H9 (cell line): ENCODE measurements around the gene SESTD1. TPM values are rescaled to one million over a fixed set of nuclear protein-coding genes. Genes with fewer than 3 reads are reported as not detected.

Source experiments
- DNase-seq: peaks from one replicate; pipeline ENCODE4 v3.0.0-alpha.2; 2017
- H2AFZ ChIP-seq: one replicate; pipeline ENCODE4 v1.6.1; 2013; ENCODE audit warnings: mild to moderate bottlenecking, low read length, control low read depth, moderate library complexity
- H2AK5ac ChIP-seq: 2 replicates; pipeline ENCODE4 v1.6.1; 2013; ENCODE audit warnings: low read length, control low read depth, mixed read lengths; ENCODE audit not compliant: insufficient read length
- H2BK120ac ChIP-seq: one replicate; pipeline ENCODE4 v1.6.1; 2013; ENCODE audit warnings: low read depth, mild to moderate bottlenecking, low read length, control low read depth, inconsistent platforms; ENCODE audit not compliant: poor library complexity, severe bottlenecking
- H2BK12ac ChIP-seq: 2 replicates; pipeline ENCODE4 v1.6.1; 2013; ENCODE audit warnings: low read length, control low read depth, mixed read lengths, low read depth; ENCODE audit not compliant: insufficient read length
- H2BK15ac ChIP-seq: 2 replicates; pipeline ENCODE4 v1.6.1; 2013; ENCODE audit warnings: low read depth, low read length, control low read depth
- H2BK20ac ChIP-seq: one replicate; pipeline ENCODE4 v1.6.1; 2013; ENCODE audit warnings: low read depth, mild to moderate bottlenecking, low read length, control low read depth, inconsistent platforms; ENCODE audit not compliant: poor library complexity, severe bottlenecking
- H2BK5ac ChIP-seq: 2 replicates; pipeline ENCODE4 v1.6.1; 2013; ENCODE audit warnings: low read length, control low read depth, mixed read lengths; ENCODE audit not compliant: insufficient read length
- H3K14ac ChIP-seq: 2 replicates; pipeline ENCODE4 v1.6.1; 2013; ENCODE audit warnings: low read length, control low read depth; ENCODE audit not compliant: insufficient read depth
- H3K18ac ChIP-seq: 2 replicates; pipeline ENCODE4 v1.6.1; 2013; ENCODE audit warnings: low read depth, mild to moderate bottlenecking, mixed read lengths, low read length, control low read depth; ENCODE audit not compliant: insufficient read length
- H3K23ac ChIP-seq: 2 replicates; pipeline ENCODE4 v1.6.1; 2013; ENCODE audit warnings: low read length, control low read depth, mixed read lengths, low read depth; ENCODE audit not compliant: insufficient read length
- H3K23me2 ChIP-seq: 2 replicates; pipeline ENCODE4 v1.6.1; 2013; ENCODE audit warnings: low read depth, mild to moderate bottlenecking, mixed read lengths, low read length, control low read depth; ENCODE audit not compliant: insufficient read length, poor library complexity, severe bottlenecking
- H3K27ac ChIP-seq: 2 replicates; pipeline ENCODE4 v1.5.1; 2013; ENCODE audit warnings: low read length, control low read depth, mixed read lengths, low read depth; ENCODE audit not compliant: insufficient read length
- H3K27me3 ChIP-seq: 2 replicates; pipeline ENCODE4 v1.6.1; 2013; ENCODE audit warnings: low read length, control low read depth, inconsistent platforms; ENCODE audit not compliant: insufficient read depth
- H3K4ac ChIP-seq: 2 replicates; pipeline ENCODE4 v1.6.1; 2013; ENCODE audit warnings: low read depth, mild to moderate bottlenecking, control low read depth, inconsistent platforms, low read length, moderate library complexity
- H3K4me1 ChIP-seq: 2 replicates; pipeline ENCODE4 v1.6.1; 2013; ENCODE audit warnings: low read length, control low read depth, inconsistent platforms; ENCODE audit not compliant: insufficient read depth
- H3K4me2 ChIP-seq: 2 replicates; pipeline ENCODE4 v1.6.1; 2013; ENCODE audit warnings: low read length, control low read depth, mixed read lengths; ENCODE audit not compliant: insufficient read length, insufficient read depth
- H3K56ac ChIP-seq: 2 replicates; pipeline ENCODE4 v1.6.1; 2013; ENCODE audit warnings: low read depth, mild to moderate bottlenecking, mixed read lengths, low read length, control low read depth; ENCODE audit not compliant: insufficient read length
- H3K79me1 ChIP-seq: 2 replicates; pipeline ENCODE4 v1.6.1; 2013; ENCODE audit warnings: low read depth, mild to moderate bottlenecking, moderate library complexity, low read length, control low read depth, inconsistent platforms; ENCODE audit not compliant: insufficient read depth, poor library complexity, severe bottlenecking
- H3K79me2 ChIP-seq: 2 replicates; pipeline ENCODE4 v1.6.1; 2013; ENCODE audit warnings: low read length, control low read depth, inconsistent platforms; ENCODE audit not compliant: insufficient read depth
- H3K9ac ChIP-seq: 2 replicates; pipeline ENCODE4 v1.6.1; 2013; ENCODE audit warnings: low read length, control low read depth, mixed read lengths; ENCODE audit not compliant: insufficient read length; ENCODE audit errors: extremely low read depth
- H3K9me3 ChIP-seq: one replicate; pipeline ENCODE4 v1.6.1; 2013; ENCODE audit warnings: low read depth, low read length, inconsistent platforms; ENCODE audit not compliant: control insufficient read depth
- H3T11ph ChIP-seq: one replicate; pipeline ENCODE4 v1.6.1; 2013; ENCODE audit warnings: mild to moderate bottlenecking, low read length, control low read depth, inconsistent platforms
- H4K20me1 ChIP-seq: one replicate; pipeline ENCODE4 v1.6.1; 2013; ENCODE audit not compliant: control insufficient read depth, insufficient read length, insufficient read depth
- H4K5ac ChIP-seq: 2 replicates; pipeline ENCODE4 v1.6.1; 2013; ENCODE audit warnings: low read depth, mild to moderate bottlenecking, mixed read lengths, low read length, control low read depth; ENCODE audit not compliant: insufficient read length
- H4K8ac ChIP-seq: replicated peaks from 2 replicates; pipeline ENCODE4 v1.6.1; 2013; ENCODE audit warnings: low read length, control low read depth, mixed read lengths, low read depth; ENCODE audit not compliant: insufficient read length
- H4K91ac ChIP-seq: 2 replicates; pipeline ENCODE4 v1.6.1; 2013; ENCODE audit warnings: low read depth, mild to moderate bottlenecking, moderate library complexity, mixed read lengths, low read length, control low read depth; ENCODE audit not compliant: insufficient read length
- H3K27ac Mint-ChIP-seq, 3 experiments: 2 replicates in 2 of 3; 3 replicates in 1 of 3; pipeline ENCODE4 v1.8.0; 2020 to 2021; ENCODE audit warnings: mixed read lengths in 3 of 3, mild to moderate bottlenecking in 1 of 3, moderate library complexity in 1 of 3
- H3K27me3 Mint-ChIP-seq: 2 replicates; pipeline ENCODE4 v1.8.0; 2021; ENCODE audit warnings: low read depth, mild to moderate bottlenecking, moderate library complexity, mixed read lengths
- H3K36me3 Mint-ChIP-seq, 3 experiments: 2 replicates in 2 of 3; 3 replicates in 1 of 3; pipeline ENCODE4 v1.8.0; 2020 to 2021; ENCODE audit warnings: low read depth in 3 of 3, mixed read lengths in 3 of 3; ENCODE audit not compliant: insufficient read depth in 1 of 3
- H3K4me1 Mint-ChIP-seq, 2 experiments: 2 replicates each; pipeline ENCODE4 v1.8.0; 2020; ENCODE audit warnings: mixed read lengths in 2 of 2
- H3K4me3 Mint-ChIP-seq, 2 experiments: 2 replicates in 1 of 2; 3 replicates in 1 of 2; pipeline ENCODE4 v1.8.0; 2020 to 2021; ENCODE audit warnings: mild to moderate bottlenecking in 2 of 2, mixed read lengths in 2 of 2, moderate library complexity in 1 of 2
- H3K9me3 Mint-ChIP-seq, 2 experiments: 2 replicates in 1 of 2; 3 replicates in 1 of 2; pipeline ENCODE4 v1.8.0; 2020; ENCODE audit warnings: mild to moderate bottlenecking in 2 of 2, mixed read lengths in 2 of 2, moderate library complexity in 1 of 2
- CTCF ChIP-seq: fragments of 200-600 bp; sonication (generic); conservative IDR thresholded peaks from 3 replicates; pipeline ENCODE4 v1.8.0; 2021; ENCODE audit warnings: antibody characterized with exemption, mild to moderate bottlenecking
- WGBS: extraction: QIAGEN DNeasy Blood & Tissue Kit; methylation state at CpG from one replicate; pipeline ENCODE4 v1.1.7; 2013; ENCODE audit warnings: missing lambda C conversion rate, low lambda C conversion rate, mixed read lengths; ENCODE audit not compliant: insufficient read length; ENCODE audit errors: extremely low coverage; 5-methylcytosine and 5-hydroxymethylcytosine counted together
- total RNA-seq: library from RNA; stranded (reverse); gene quantifications from 2 replicates; pipeline ENCODE4 v1.2.1, GENCODE V29; 2021

The SESTD1 gene
- total RNA-seq, 1 experiment from 2014 or later, result 44.4 TPM

- no peak overlapping the region for H4K8ac ChIP-seq
- Mint-ChIP-seq H3K36me3 (peaks cover 2 to 6% (median 5%) of the 10 kb centered on the region in 3 experiments; a peak in 3 of 7 replicates), H3K27ac (no peak overlapping the region), H3K4me3 (no peak overlapping the region), H3K9me3 (peaks cover 2 to 5% of the 10 kb centered on the region in 2 experiments; a peak in 4 of 5 replicates), H3K27me3 (no peaks in the 10 kb centered on the region), H3K4me1 (peaks cover 29 to 33% of the 10 kb centered on the region in 2 experiments)
- H3K18ac ChIP-seq, result no peak overlapping the region
- no peak overlapping the region for H2BK15ac ChIP-seq
- no peak overlapping the region for H2AK5ac ChIP-seq
- H3K23ac ChIP-seq, result no peak overlapping the region
- H3K4me1 ChIP-seq, result peaks cover 4% of the 10 kb centered on the region
- no peak for DNase-seq
- TF ChIP-seq CTCF, result no peak
- H2BK120ac ChIP-seq, result no peak overlapping the region
- H3K14ac ChIP-seq, result no peak overlapping the region
- H3K9ac ChIP-seq, result no peak overlapping the region
- H2BK20ac ChIP-seq, result no peak overlapping the region
- no peaks in the 10 kb centered on the region for H3K9me3 ChIP-seq
- no peak overlapping the region for H2BK5ac ChIP-seq
- no peak overlapping the region for H4K5ac ChIP-seq
- no peak overlapping the region for H2BK12ac ChIP-seq
- H3T11ph ChIP-seq, result no peak overlapping the region
- no peak overlapping the region for H3K56ac ChIP-seq
- H3K4me2 ChIP-seq, result no peak overlapping the region
- H3K23me2 ChIP-seq, result no peaks in the 10 kb centered on the region
- no peak overlapping the region for H2AFZ ChIP-seq
- H4K20me1 ChIP-seq, result no peaks in the 10 kb centered on the region
- no peak overlapping the region for H3K4ac ChIP-seq
- WGBS, result no CpG with 5 or more reads among the region's 1 CpG
- no peak overlapping the region for H4K91ac ChIP-seq
- peaks cover 4% of the 10 kb centered on the region for H3K79me1 ChIP-seq
- H3K79me2 ChIP-seq, result peaks cover 2% of the 10 kb centered on the region; the same call in 1 of the 2 replicates
- no peaks in the 10 kb centered on the region for H3K27me3 ChIP-seq
- H3K27ac ChIP-seq, result no peak overlapping the region
These were observed 26.6 kb downstream of the SESTD1 start for GRCh38 chr2:179238027-179238426.
